NCI-H2107 (cell line): ENCODE measurements around the gene JDP2.

Experiments
- DNase-seq: peaks from one replicate; lab custom pipeline; 2025; lab: John Stamatoyannopoulos, UW

The JDP2 gene

DNA sequence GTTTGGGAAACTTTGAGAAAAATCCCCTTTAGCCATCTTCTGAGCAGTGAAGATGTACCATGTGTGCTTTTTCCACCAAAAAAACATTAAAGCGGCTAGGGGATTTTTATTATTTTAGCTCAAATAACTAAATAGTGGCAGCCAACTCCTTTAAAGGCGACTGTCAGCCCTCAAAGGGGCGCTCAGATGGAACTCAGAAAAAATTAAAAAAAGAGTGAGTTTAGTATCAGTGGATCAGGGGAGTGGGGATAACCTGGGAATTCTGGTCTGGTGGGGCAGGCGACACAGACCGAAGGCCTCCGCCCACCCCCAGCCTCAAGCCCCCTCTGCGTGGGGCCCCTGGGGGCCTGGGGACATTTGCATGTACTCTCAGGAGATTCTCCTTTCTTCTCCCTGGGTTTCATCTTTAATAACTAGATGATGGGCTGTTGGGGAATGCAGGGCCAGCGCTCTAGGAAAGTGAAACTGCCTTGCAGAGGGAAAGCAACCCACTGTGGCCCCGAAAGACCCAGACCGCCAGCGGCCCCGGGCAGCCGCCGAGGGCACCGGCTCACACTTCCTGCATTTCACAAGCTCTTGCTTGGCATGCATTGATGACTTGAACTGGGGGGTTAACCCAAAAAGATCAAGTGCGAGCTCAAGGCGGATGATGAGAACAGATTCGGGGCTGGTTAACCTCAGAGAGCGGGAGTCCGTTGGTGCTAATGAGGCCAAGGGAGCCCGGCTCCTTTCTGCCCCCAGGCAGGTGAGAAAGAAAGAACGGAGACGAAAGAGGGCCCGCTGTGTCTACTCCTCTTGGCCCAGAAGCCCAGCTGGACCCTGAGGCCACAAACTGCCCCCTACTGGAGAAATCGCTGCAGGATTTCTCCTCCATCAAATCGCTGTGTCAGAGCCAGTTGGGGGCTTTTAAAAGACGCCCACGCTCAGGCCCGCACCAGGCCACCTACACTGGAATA lies 87.1 kb downstream of the JDP2 start:
- DNase-seq: no peak

DNA sequence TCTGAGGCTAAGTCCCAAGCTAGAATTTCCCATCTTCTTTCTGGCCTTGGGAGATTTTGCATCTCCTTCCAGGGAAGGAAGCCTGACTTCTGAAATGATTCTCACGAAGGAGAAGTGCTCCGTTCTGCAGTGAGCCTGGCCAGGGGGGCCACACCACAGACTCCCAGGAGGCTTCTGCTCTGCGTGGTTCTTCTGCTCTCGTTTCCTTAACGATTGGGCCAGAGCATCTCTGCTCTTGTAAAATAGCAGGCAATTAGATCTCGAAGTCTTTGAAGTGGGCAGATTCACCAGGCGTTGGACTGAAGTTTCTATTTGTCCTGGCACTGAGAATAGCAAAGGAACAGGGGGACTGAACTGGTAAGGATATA lies 87.8 kb downstream of the JDP2 start:
- DNase-seq: no peak

DNA sequence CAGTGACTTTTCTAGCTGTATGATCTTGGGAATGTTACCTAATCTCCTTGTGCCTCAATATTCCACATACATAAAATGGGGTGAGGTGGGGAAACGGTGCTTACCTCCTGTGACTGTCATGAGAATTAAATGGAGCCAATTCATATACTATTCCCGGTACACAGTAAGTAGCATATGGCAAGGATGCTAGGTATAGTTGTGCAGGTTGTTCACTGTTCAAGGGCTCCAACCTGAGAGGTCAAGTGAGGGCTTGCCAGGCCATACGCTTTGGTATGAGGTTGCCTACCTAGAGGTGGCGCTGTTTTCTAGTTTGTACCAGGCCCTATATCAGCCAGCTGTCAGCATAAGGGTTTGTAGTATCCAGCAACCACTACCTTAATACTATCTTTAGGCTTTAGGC lies 90.8 kb downstream of the JDP2 start:
- no peak for DNase-seq

DNA sequence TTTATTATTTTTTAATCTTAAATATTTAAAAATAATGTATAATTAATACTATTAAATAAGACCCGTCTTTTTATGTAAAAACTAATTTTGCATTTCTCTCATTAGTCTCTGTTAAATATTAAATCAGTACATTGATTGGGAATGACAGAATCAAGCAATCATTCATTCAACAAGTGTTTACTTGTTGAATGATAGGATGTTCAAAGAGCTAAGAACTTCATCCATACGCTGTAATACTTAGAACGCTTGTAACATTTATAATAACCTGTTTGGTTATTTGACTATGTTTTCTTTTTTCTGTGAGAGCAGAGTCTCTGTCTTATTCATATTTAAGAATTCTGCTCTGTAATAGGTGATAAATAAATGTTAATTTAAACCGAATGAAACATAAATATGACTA lies 91.6 kb downstream of the JDP2 start:
- no peak for DNase-seq

DNA sequence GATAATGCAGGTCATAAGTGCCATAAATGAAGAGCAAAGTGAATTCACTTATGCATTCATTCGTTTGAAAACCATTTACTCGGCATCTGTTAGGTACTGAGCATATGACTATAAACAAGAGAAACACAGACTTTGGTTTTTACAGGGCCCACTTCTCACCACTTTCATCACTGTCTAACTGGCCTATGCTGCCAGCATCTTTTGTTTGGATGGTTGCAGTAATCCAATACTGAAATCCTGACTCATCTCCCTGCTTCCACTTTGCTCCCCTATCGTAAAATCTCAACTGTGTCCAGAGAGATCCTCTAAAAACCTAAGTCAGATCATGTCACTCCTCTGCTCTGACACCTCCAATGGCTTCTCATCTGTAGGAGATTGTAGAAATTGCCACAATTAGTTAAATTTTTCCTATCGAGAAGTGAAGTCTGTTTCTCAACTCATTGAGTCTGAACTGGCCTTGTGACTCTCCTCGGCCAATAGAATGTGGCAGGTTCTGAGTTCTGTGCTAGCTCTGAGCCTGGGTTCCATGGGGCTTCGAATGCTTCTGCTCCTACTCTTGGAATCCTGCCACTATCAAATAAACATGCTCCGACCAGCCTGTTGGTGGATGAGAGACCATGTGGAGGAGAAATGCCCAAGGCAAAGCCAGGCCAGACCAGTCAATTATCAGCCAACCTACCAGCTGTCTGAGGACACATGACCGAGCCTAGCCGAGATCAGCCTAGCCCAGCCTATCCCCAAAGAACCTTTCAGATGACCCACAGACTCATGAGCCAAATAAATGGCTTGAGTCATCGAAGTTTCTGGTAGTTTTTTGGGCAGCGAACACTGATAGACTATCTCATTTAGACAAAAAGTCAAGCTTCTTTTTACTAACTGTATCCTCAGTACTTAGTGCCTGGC lies 92.3 kb downstream of the JDP2 start:
- no peak for DNase-seq

DNA sequence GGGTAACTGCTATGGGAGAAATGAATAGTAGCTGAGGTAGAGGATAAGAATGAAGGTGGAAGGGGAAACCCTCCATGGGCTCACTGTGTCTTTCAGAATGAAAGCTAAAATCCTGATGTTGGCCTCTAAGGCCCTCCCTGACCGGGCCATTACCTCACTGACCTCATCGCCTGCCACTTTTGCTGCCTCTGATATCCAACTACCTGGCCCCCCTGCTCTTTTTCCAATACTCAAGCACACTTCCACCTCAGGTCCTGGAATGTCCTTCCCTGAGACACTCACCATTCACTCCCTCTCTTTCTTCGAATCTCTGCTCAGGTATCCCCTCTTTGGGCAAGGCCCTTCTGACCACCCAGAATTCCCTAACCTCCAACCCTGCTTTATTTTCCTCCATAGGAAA lies 93.0 kb downstream of the JDP2 start:
- no peak for DNase-seq

DNA sequence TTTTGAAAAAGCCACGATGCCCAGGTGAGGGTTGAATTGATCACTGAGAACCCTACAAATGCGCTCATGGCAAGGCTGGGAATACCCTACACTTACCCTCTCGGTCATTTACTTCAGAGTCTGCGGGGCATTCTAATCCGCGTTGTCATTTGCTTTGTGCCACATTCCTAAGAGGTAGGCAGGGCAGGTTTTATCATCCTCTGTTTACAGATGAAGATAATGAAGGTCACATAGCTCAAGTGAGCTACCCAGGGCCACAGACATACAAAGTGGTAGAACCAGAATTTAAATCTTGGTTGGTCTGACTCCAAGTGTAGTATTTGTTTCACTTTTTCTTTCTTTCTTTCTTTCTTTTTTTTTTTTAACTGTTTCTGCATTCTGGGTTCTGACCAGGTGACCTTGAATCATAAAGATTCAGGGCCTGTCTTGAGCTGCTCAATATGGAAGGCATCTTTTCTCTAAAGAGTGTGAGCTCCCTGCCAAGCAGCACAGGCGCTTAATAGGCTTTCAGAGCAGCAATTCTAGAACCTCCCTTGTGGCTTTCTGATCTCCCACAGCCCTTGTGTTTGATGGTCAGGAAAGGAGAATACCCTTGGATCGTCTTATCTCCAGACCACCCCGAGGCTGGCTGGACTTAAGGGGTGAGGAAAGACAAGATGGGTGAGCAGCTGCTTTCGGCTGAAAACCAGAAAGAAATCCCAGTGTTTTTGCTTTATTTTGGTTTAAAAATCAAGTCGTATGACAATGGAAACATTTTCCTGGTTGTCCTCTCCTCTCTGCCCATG lies 93.8 kb downstream of the JDP2 start:
- DNase-seq: no peak

DNA sequence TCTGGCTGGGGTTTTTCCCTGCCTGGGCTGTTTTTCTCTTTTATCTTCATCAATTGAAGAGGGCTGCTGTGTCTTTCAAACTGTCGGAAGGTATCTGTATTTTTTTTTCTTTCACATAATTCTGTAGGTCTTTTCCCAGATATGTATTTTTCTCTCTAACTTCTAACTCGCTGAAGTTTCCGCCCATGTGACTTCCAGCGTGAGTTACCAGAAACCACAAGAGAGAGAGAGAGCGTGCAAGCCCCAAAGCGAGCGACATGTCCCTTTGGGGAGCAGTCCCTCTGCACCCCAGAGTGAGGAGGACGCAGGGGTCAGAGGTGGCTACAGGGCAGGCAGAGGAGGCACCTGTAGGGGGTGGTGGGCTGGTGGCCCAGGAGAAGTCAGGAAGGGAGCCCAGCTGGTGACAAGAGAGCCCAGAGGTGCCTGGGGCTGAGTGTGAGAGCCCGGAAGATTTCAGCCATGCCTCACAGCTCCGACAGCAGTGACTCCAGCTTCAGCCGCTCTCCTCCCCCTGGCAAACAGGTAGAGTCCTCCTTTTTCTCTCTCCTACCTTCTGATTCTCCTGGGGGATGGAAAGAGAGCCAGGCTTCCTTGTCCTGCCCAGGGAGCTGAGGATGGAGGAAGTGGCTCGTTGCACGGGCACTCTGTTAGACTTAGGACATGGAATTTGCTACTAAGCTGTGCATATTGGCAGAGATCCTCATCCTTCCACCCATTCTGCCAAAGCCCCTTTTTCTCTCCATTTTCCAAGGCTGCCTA lies 94.6 kb downstream of the JDP2 start, which contains the start of gene BATF:
TSS of gene BATF (plus strand) at position 246 of the 759 bp plus-strand sequence. CDS start at position 460, 214 bp downstream.
- DNase-seq: no peak

DNA sequence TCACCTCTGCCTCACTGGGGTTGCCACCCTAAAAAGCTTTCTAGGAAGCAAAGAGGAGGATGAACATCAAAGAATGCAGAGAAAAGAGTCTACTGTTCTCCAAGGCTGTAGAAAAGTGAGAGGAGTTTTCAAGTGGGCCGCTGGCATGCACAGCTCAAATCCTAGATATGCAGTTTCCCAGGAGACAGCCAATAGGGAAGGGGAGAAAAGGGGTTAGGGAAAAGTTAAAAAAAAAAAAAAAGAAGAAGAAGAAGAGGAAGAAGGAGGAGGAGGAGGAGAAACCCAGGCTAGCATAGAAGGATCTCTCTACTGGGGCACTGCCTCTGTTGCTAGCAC lies 95.1 kb downstream of the JDP2 start:
- no peak for DNase-seq
